IPS-NIHi7 (cell line): ENCODE data around the gene FAM234B.
"Not testable (repeated sequence)": the region's sequence is repeated elsewhere in the genome, so short reads cannot be mapped to it uniquely, and the experiment has no call there.

ENCODE experiments used
- DNase-seq: peaks from one replicate; pipeline ENCODE4 v3.0.0; 2012; ENCODE audit warnings: mixed read lengths; ENCODE audit errors: extremely low spot score

Gene FAM234B

GRCh38 chr12:13023811-13024530 lies 20.2 kb upstream of the FAM234B start:
- peak; percentile 31 for DNase-seq

DNA sequence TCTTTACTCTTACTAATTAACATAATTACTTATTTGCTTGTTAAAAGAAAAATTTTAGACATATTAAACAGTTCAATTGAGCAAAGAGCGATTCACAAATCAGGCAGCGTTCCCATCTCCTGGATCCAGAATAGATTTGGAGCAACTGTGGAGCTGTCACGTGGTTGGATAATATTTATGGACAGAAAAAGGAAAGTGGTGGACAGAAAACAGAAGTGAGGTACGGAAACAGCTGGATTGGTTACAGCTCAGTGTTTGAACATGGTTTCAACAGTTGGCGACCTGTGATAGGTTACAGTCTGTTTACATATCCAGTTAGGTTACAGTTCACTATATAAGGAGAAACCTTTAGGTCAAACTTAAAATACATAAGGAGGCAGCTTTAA lies 19.7 kb upstream of the FAM234B start:
- no peak for DNase-seq

- DNase-seq: no peak
Observed at GRCh38 chr12:13026286-13026685, 17.9 kb upstream of the FAM234B start.

DNA sequence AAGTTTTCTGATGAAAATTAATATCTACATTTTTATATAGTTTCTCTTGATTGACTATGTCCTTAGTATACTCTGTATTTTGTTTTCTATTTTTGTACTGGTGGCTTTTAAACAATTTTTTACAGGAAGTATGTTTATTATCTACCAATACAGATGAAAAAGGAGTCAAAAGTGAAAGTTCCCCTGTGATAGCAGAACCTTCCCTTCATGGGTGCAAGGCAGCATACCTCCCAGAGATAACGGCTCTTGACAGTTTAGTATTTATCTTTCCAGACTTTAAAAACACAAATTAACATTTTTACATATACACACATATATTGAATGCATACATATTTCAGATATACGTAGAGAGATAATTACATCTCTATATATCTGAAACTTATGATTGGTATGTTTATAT lies 17.1 kb upstream of the FAM234B start:
- DNase-seq: no peak

- DNase-seq: no peak
Observed at GRCh38 chr12:13027508-13027907, 16.7 kb upstream of the FAM234B start.

DNA sequence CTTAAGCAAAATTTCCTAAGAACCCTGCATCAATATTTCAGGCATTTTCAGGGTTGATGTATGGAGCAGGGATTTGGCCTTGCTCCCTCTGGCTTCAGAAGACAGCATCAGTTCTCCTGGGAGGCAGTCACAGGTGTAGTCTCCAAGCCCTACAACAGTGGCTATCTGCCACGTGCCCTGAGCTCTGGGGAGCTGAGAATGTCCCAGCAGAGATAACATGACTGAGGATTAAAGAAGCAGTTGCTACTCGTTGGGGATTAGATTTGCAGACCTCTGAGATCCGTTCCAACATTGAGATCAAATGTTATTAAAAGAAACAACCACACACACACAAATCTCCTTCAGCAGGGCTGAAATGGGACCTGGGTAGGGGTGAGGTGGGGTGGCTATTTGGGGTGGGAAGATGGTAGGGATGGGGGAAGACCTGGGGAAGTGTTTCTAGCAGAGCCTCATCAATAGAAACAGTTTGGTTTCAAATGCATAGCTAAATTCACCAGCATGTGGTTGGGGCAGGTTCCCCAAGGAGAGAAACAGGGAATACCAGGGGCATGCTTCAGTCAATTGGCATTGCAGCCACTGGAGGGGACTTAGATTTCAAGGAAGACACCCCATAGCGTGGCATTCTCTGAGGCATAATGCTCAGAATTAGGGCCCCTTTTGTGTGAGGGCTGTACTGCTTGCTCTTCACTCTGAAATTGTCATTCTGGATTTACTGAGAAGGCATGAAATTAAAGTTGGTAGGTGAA lies 15.2 kb upstream of the FAM234B start:
- no peak for DNase-seq

DNA sequence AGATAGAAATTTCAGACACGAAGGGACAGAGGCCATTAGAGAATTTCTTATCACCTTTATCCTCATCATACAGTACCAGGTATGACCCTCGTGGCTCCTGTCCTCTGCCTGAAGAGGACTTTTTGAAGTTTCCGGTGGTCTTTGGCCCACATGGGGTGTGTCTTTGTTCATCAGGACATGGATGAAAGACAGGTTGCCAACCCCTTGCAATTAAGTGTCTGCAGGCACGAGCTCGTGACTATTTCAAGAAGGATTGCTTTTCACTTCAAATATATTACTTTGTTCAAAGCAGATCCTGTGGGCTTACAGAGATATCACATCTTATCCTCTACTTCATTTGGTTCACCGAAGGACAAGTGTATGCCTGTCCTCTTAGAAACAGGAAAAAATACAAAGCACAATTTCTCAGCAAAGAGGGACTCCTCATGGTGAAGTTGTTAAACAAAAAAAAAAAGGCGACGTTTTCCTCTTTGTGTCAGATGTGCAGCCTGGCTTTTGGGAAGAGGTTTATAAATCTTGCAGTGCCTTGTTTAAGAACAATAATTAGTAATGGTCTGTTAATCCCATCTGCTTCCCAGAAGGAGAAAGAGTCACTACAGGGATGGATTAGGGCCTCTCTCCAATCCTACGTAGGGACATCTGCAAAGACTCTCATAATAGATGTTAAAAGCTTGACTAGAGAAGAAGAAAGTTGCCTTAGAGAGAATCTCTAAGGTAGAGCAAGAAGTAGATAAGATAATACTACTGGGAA lies 13.5 kb upstream of the FAM234B start:
- DNase-seq: no peak

DNA sequence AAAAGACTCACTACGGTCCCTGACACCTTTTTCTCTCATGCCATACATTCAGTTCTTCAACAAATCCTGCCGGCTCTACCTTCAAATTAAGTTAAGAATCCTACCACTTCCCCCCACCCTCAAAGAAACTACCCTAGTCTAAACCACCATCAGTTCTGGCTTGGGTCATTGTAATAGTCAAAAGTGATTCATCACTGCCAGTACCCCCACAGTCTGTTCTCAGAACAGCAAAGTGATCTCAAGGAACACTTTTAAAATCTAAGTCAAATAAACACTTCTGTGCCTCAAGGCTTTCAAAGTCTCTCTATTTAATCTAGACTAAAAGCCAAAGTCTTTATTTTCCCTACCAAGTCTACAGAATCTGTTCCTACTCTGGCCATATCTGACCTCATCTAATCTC lies 12.0 kb upstream of the FAM234B start:
- DNase-seq: no peak

DNA sequence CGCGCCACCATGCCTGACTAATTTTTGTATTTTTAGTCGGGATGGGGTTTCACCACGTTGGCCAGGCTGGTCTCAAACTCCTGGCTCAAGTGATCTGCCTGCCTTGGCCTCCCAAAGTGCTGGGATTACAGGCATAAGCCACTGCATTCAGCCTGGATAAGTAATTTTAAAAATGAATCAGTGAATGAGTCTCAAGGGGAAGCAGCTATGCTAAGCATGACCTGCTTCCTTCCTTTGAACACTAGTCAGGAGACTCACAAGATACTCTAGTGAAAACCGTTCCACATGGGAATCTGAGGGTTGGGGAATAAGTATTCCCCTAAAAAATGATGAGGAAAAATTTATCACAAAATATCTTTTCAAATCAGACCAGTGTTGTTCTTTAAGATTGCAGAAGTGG lies 10.7 kb upstream of the FAM234B start:
- no peak for DNase-seq

DNA sequence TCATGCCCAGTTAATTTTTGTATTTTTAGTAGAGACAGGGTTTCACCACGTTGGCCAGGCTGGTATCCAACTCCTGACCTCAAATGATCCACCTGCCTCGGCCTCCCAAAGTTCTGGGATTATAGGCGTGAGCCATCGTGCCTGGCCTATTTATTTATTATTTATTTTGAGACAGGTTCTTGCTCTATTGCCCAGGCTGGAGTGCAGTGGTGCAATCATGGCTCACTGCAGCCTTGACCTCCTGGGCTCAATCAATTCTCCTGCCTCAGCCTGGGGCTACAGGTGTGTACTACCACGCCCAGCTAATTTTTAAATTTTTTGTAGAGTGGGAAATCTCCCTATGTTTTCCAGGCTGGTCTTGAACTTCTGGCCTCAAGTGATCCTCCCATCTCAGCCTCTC lies 8.8 kb upstream of the FAM234B start:
- not testable (repeated sequence) for DNase-seq

- DNase-seq: no peak
Observed at GRCh38 chr12:13036881-13037280, 7.3 kb upstream of the FAM234B start.

DNA sequence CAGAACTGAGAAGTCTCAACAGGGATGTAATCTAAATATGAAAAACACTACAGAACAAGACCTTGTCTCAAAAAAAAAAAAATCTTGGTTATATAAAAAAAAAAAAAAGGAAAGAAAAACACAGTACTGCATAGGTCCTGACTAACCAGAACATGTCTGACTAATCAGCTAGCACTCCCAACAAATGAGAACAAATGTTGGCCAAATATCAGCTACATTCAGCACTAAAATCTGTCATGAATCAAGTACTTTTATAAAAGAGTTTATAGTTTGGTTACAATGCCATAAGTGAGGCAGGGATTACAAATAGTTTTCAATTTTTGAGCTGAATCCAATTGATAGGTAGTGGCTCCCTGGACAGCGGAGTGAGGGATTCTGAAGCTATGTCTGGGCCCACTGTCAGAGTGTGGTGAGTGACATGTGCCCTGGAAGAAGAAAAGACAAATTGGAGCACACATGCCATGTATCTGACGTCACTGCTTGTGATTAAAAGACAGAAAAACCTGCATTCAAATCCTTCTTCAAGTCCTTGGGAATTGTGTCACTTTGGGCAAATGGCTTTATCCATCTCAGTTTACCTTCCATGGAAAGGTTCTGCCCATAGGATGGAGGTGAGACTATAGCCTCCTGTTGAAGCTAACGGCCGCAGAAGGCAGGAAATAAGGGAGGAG lies 5.6 kb upstream of the FAM234B start:
- DNase-seq: no peak

DNA sequence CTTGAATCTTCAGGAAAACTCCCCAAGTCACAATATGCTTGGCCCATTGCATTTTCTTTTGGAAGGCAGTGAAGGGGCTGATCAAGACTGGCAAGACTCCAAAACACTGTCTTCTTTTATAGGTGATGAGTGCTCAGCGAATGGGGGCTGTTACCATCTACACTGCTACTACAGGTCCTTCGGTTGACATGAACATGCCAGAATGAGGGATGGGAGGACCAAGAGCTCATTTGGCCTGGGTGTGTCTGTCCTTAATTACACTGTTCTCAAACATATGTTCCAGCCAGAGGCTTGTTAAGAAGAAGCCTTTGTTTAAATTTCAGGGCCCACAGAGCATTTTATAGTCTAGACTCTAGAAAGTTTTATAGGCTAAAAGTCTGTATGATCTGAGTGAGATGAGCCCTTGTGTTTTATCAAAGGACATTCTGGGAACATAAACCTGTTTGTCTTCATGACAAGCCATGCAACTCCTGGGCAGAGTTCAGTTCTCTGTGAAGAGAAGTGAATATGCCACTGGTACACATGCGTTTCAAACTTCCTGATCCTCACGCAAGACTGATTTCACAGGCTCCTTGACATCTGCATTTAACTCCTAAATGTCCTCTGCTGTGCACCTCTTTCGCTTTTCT lies 4.7 kb upstream of the FAM234B start:
- no peak for DNase-seq

DNA sequence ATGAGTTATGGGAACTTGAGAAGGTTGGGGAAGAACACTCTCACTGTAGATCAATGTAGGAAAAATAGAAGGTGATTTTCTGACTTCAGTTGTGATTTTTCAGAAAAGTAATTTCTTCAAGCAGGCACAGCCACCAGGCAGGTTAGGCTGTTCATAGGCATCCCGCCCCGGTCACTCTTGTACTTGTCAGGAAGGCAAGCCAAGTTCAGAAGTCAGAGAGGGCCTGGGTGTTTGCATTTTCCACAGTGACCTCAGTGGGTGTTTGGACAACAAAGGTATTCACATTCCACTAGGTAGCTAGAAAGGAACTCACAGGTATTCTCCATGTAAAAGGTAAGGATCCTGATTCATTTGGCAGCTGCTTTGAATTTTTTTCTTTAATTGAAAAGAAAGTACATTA lies 3.0 kb upstream of the FAM234B start:
- DNase-seq: no peak

DNA sequence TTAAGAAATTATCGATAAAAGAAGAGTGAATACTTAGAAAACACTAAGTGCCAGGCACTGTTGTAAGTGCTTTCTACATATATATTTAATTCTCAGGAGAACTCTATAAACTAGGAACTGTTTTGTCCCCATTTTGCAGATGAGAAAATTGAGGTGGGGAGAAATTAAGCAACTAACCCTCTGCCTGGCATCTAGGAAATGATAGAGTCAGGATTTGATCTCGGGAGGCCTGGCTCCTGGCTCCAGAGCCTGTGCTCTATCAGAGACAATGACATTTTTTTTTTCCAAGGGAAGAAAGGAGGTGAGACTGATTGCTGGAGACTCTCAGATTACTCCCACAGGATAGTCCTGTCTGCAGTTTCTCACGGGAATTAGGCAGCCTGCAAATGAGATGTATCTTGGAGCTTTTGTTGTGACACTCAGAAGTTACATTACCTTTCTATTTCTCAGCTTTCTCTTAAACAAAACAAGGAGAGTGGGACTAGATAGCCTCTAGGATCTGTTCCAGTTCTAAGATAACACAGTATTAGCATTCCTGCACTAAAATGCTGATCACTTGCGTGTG lies 1.4 kb upstream of the FAM234B start:
- DNase-seq: no peak

GRCh38 chr12:13044906-13045299 lies 722 bp downstream of the FAM234B start:
- no peak for DNase-seq

GRCh38 chr12:13045816-13046215 lies 1.6 kb downstream of the FAM234B start:
- no peak for DNase-seq

- DNase-seq: no peak
Observed at GRCh38 chr12:13046964-13047363, 2.8 kb downstream of the FAM234B start.

- DNase-seq: no peak
Observed at GRCh38 chr12:13049816-13050215, 5.6 kb downstream of the FAM234B start.

DNA sequence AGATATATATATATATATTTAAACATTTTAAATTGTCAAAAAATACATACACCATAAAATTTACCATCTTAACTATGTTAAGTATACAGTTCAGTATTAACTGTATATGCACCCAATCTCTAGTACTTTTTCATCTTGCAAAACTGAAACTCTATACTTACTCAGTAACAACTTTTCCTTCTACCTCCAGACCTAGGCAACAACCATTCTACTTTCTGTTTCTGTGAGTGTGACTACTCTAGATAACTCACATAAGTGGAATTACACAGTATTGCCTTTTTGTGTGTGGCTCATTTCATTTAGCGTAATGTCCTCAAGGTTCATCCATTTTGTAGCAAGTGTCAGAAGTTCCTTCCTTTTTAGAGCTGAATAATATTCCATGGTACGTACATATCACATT lies 8.2 kb downstream of the FAM234B start:
- DNase-seq: no peak

DNA sequence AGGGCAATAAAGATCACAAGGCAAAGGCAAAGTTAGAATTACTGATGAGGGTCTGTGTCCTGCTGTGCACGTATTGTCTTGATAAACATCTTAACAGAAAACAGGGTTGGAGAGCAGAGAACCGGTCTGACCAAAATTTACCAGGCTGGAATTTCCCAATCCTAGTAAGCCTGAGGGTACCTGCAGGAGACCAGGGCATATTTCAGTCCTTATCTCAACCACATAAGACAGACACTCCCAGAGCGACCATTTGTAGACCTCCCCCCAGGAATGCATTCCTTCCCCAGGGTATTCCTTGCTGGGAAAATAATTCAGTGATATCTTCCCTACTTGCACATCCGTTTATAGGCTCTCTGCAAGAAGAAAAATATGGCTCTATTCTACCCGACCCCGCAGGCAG lies 9.4 kb downstream of the FAM234B start:
- DNase-seq: not testable (repeated sequence)
